GM12878 (cell line): Measurements from ENCODE around the gene RHNO1. TPM values are rescaled to one million over a fixed set of nuclear protein-coding genes. Genes with fewer than 3 reads are reported as not detected.

Experiments used
- ATAC-seq: fragments of 200-7000 bp; cut with Tn5 transposase; 3 replicates; pipeline ENCODE4 v1.9.1; 2020; ENCODE audit warnings: mild to moderate bottlenecking, moderate library complexity
- BruUV-seq: library from RNA; stranded (reverse); fragments of 400-500 nt; replicated peaks from 2 replicates; lab custom pipeline; 2021; lab: Mats Ljungman, UMichigan
- CTCF ChIA-PET: fragments of 300-600 bp; sonication (Branson Sonifier 250); formaldehyde crosslinking; extraction: SDS; loops from one replicate; lab custom pipeline; 2021; ENCODE audit warnings: inconsistent platforms; lab: Yijun Ruan, JAX
- POLR2A ChIA-PET: fragments of 350-600 bp; formaldehyde crosslinking; extraction: SDS; loops from one replicate; lab custom pipeline; 2021; ENCODE audit warnings: inconsistent platforms; lab: Charles Lee
- RAD21 ChIA-PET: fragments of 300-600 bp; sonication (Branson Sonifier 250); formaldehyde crosslinking; loops from one replicate; lab custom pipeline; 2023; ENCODE audit warnings: antibody characterized with exemption; ENCODE audit not compliant: unreplicated experiment; lab: Charles Lee
- SMC1A ChIA-PET: fragments of 300-600 bp; sonication (Branson Sonifier 250); formaldehyde crosslinking; loops from one replicate; lab custom pipeline; 2023; ENCODE audit not compliant: unreplicated experiment, uncharacterized antibody; lab: Charles Lee
- DNase-seq: peaks from one replicate; pipeline ENCODE4 v3.0.0-alpha.2; 2011; ENCODE audit warnings: low read depth, low spot score
- FAIRE-seq: peaks from 3 replicates; lab custom pipeline; 2011; peaks lifted over from hg19 to GRCh38; lab: Jason Lieb, UNC
- H2AFZ ChIP-seq: 2 replicates; pipeline ENCODE4 v1.6.0; 2011; ENCODE audit warnings: low read depth, low read length, control low read depth; ENCODE audit not compliant: control insufficient read depth
- H3K27ac ChIP-seq: 2 replicates; pipeline ENCODE4 v1.5.1; 2011; ENCODE audit warnings: control low read depth; ENCODE audit not compliant: control insufficient read depth, insufficient read depth
- H3K27me3 ChIP-seq, 2 experiments: replicated peaks in 1 of 2; 2 replicates each; pipeline versions ENCODE4 v1.6.0 to v1.6.1; 2011; ENCODE audit warnings: low read length in 1 of 2; ENCODE audit not compliant: control insufficient read depth in 2 of 2, insufficient read depth in 2 of 2
- H3K36me3 ChIP-seq, 2 experiments: 2 replicates each; pipeline ENCODE4 v1.5.1; 2011; ENCODE audit warnings: low read length in 1 of 2; ENCODE audit not compliant: control insufficient read depth in 2 of 2, insufficient read depth in 2 of 2
- H3K4me1 ChIP-seq: 2 replicates; pipeline ENCODE4 v1.6.1; 2011; ENCODE audit warnings: mild to moderate bottlenecking, low read length, moderate library complexity, mixed read lengths; ENCODE audit not compliant: control insufficient read depth, insufficient read depth
- H3K4me2 ChIP-seq: 2 replicates; pipeline ENCODE4 v1.6.0; 2011; ENCODE audit warnings: control low read depth; ENCODE audit not compliant: control insufficient read depth, insufficient read depth
- H3K4me3 ChIP-seq: fragments of 200-600 bp; sonication (generic); 2 replicates; pipeline ENCODE4 v1.5.1; 2016
- H3K79me2 ChIP-seq: 2 replicates; pipeline ENCODE4 v1.6.0; 2011; ENCODE audit warnings: low read length; ENCODE audit not compliant: control insufficient read depth, insufficient read depth
- H3K9ac ChIP-seq: 2 replicates; pipeline ENCODE4 v1.8.0; 2011; ENCODE audit warnings: low read length, control low read depth, mixed read lengths; ENCODE audit not compliant: control insufficient read depth, insufficient read depth
- H3K9me3 ChIP-seq: replicated peaks from 3 replicates; pipeline ENCODE4 v1.5.1; 2011; ENCODE audit warnings: mild to moderate bottlenecking, low read length; ENCODE audit not compliant: control insufficient read depth, insufficient read depth
- H4K20me1 ChIP-seq: 2 replicates; pipeline ENCODE4 v1.6.0; 2011; ENCODE audit not compliant: control insufficient read depth, insufficient read depth
- BRCA1 ChIP-seq: IDR thresholded peaks from 2 replicates; pipeline ENCODE4 v1.6.1; 2011; ENCODE audit warnings: low read depth, low read length, improper control_type of control experiment
- DPF2 ChIP-seq: fragments of 450-650 bp; IDR thresholded peaks from 2 replicates; pipeline ENCODE4 v1.6.1; 2017; ENCODE audit warnings: mild to moderate bottlenecking
- E4F1 ChIP-seq: fragments of 450-650 bp; IDR thresholded peaks from 2 replicates; pipeline ENCODE4 v1.6.1; 2018; ENCODE audit warnings: borderline replicate concordance, mild to moderate bottlenecking; ENCODE audit not compliant: partially characterized antibody
- HDAC2 ChIP-seq: fragments of 200-600 bp; sonication (generic); IDR thresholded peaks from 2 replicates; pipeline ENCODE4 v1.6.1; 2017
- HDAC6 ChIP-seq: fragments of 200-600 bp; sonication (generic); IDR thresholded peaks from one replicate; pipeline ENCODE4 v1.8.0; 2017; ENCODE audit warnings: antibody characterized with exemption; ENCODE audit not compliant: unreplicated experiment
- HDGF ChIP-seq: fragments of 450-650 bp; IDR thresholded peaks from 2 replicates; pipeline ENCODE4 v1.6.1; 2016; ENCODE audit warnings: antibody characterized with exemption
- HSF1 ChIP-seq: fragments of 150-350 bp; IDR thresholded peaks from 2 replicates; pipeline ENCODE4 v1.6.1; 2014; ENCODE audit warnings: mild to moderate bottlenecking, low read depth, low read length
- POLR2A ChIP-seq: IDR thresholded peaks from 2 replicates; pipeline ENCODE4 v1.6.1; 2011; ENCODE audit warnings: low read depth, mild to moderate bottlenecking, low read length
- RELB ChIP-seq: fragments of 450-650 bp; IDR thresholded peaks from 2 replicates; pipeline ENCODE4 v1.6.1; 2017; ENCODE audit warnings: low read depth, mild to moderate bottlenecking, moderate library complexity
- USF1 ChIP-seq: IDR thresholded peaks from 2 replicates; pipeline ENCODE4 v1.6.1; 2011; ENCODE audit warnings: borderline replicate concordance, low read depth, mild to moderate bottlenecking, moderate library complexity, mixed read lengths, low read length; ENCODE audit not compliant: insufficient read depth; ENCODE audit errors: extremely low read length
- ZNF217 ChIP-seq: fragments of 450-650 bp; IDR thresholded peaks from 2 replicates; pipeline ENCODE4 v1.6.1; 2017; ENCODE audit warnings: antibody characterized with exemption, mild to moderate bottlenecking
- WGBS: methylation state at CpG from one replicate; pipeline ENCODE4 v1.1.6; 2016; ENCODE audit warnings: low lambda C conversion rate; ENCODE audit not compliant: insufficient replicate concordance, insufficient coverage; ENCODE audit errors: missing lambda C conversion rate; 5-methylcytosine and 5-hydroxymethylcytosine counted together
- in situ Hi-C: fragments of 300-500 bp; cut with MboI; formaldehyde crosslinking; loops from 9 replicates; pipeline ENCODE4 v1.14.3; 2018; ENCODE audit warnings: mixed read lengths
- intact Hi-C: fragments of 100-400 bp; cut with micrococcal nuclease; formaldehyde crosslinking; loops from one replicate; pipeline ENCODE4 v1.14.2; 2022; ENCODE audit not compliant: unreplicated experiment
- polyA plus RNA-seq, 11 experiments: library from polyadenylated mRNA; depleted of rRNA in 4 of 11; unstranded in 6 of 11; stranded (reverse) in 5 of 11; fragments of >200 nt; fragmentation: Nextera tagmentation in 4 of 11; fragmentation: Illumina TruSeq in 1 of 11; extraction: Ambion mirVana in 4 of 11; extraction: Trizol in 1 of 11; gene quantifications; 1 replicate in 1 of 11; 2 replicates in 10 of 11; pipeline versions ENCODE4 v1.2.1 to v1.2.3, GENCODE V29; 2011 to 2016; ENCODE audit warnings: inconsistent platforms in 2 of 11, missing spikeins in 2 of 11, low read depth in 1 of 11
- total RNA-seq, 4 experiments: library from RNA; depleted of rRNA in 3 of 4; stranded (reverse); fragments of >200 nt in 3 of 4; fragmentation: Illumina TruSeq in 1 of 4; extraction: Trizol in 1 of 4; gene quantifications; 2 replicates each; pipeline versions ENCODE4 v1.2.1 to v1.2.3, GENCODE V29; 2013 to 2021

The RHNO1 gene
- total and polyA plus RNA-seq, 10 of the 15 experiments (the other 5 are each of a cell fraction or from before 2014, with no cell fraction given), result 27.9 to 91.6 (median 49.3) TPM

GRCh38 chr12:2856051-2856450 lies 21.0 kb upstream of the RHNO1 start (continued):
- TF ChIP-seq USF1 (no peak), RELB (no peak), HDAC2 (no peak), HDGF (no peak), HDAC6 (no peak), E4F1 (no peak), ZNF217 (no peak), BRCA1 (no peak)

- ATAC-seq (no peak; the same call in 2 of the 3 replicates), FAIRE-seq (no peak), DNase-seq (no peak)
- Histone ChIP-seq H3K79me2 (no peaks in the 10 kb centered on the region), H3K9ac (no peak within 1 kb of the TSS), H3K27ac (no peak within 1 kb of the TSS), H4K20me1 (no peaks in the 10 kb centered on the region), H3K9me3 (no peaks in the 10 kb centered on the region), H3K4me3 (no peak within 1 kb of the TSS), H3K4me1 (no peaks in the 10 kb centered on the region), H2AFZ (no peak within 1 kb of the TSS), H3K36me3 (peaks cover 11% of the 10 kb centered on the region in 2 experiments; a peak in 3 of 4 replicates), H3K27me3 (no peaks in the 10 kb centered on the region), H3K4me2 (no peak within 1 kb of the TSS)
- ChIA-PET CTCF (interaction anchor here (1.6 kb wide), 1 partner anchor 11 kb away, joined by 4 read pairs; no protein-coding TSS in a partner anchor), SMC1A (no interaction called here), POLR2A (no interaction called here), RAD21 (no interaction called here)
- intact Hi-C loops (no loop called here), in situ Hi-C loops (no loop called here)
- 88% methylated on average over 3 of the region's 3 CpGs for WGBS
- BruUV-seq, result no TSS peak
- TF ChIP-seq POLR2A, result peak; percentile 27; the same call in 1 of the 2 replicates
- TF ChIP-seq DPF2, result no peak
- TF ChIP-seq HSF1, result no peak
- TF ChIP-seq E4F1, result no peak
- TF ChIP-seq, all 136 proteins: peak for 1
Observed at GRCh38 chr12:2857021-2857431, 20.0 kb upstream of the RHNO1 start, which contains the start of gene TEX52. TSS of gene TEX52 (minus strand) at chr12:2857039. CDS start at chr12:2857026, 13 bp downstream.
